GM23338 (cell line): ENCODE results near the gene MICAL3. TPM values are rescaled to one million over a fixed set of nuclear protein-coding genes. Genes with fewer than 3 reads are reported as not detected.

Experiments
- ATAC-seq: fragments of 200-7000 bp; cut with Tn5 transposase; 3 replicates; pipeline ENCODE4 v1.9.1; 2020
- DNase-seq: peaks from one replicate; pipeline ENCODE4 v3.0.0-alpha.2; 2015; ENCODE audit warnings: low spot score
- H2AFZ ChIP-seq: fragments of 200-600 bp; sonication (generic); 2 replicates; pipeline ENCODE4 v1.8.0; 2016; ENCODE audit warnings: antibody characterized with exemption, mild to moderate bottlenecking, moderate library complexity
- H3F3A ChIP-seq: fragments of 200-600 bp; sonication (generic); replicated peaks from 2 replicates; pipeline ENCODE4 v1.8.0; 2017; ENCODE audit warnings: antibody characterized with exemption, mixed run types, low read depth
- H3K27ac ChIP-seq: fragments of 200-600 bp; sonication (generic); 2 replicates; pipeline ENCODE4 v1.6.1; 2016; ENCODE audit warnings: low read depth
- H3K27me3 ChIP-seq: fragments of 200-600 bp; sonication (generic); 2 replicates; pipeline ENCODE4 v1.8.0; 2016; ENCODE audit warnings: mild to moderate bottlenecking, mixed run types, moderate library complexity; ENCODE audit not compliant: insufficient read depth
- H3K36me3 ChIP-seq: fragments of 200-600 bp; sonication (generic); 2 replicates; pipeline ENCODE4 v1.8.0; 2016; ENCODE audit warnings: mild to moderate bottlenecking; ENCODE audit not compliant: insufficient read depth
- H3K4me1 ChIP-seq: fragments of 200-600 bp; sonication (generic); 2 replicates; pipeline ENCODE4 v1.8.0; 2016; ENCODE audit warnings: mild to moderate bottlenecking, moderate library complexity; ENCODE audit not compliant: insufficient read depth
- H3K4me2 ChIP-seq: fragments of 200-600 bp; sonication (generic); 2 replicates; pipeline ENCODE4 v1.7.1; 2017; ENCODE audit warnings: mixed run types
- H3K4me3 ChIP-seq: fragments of 200-600 bp; sonication (generic); 2 replicates; pipeline ENCODE4 v1.6.1; 2016; ENCODE audit warnings: mixed run types
- H3K79me2 ChIP-seq: fragments of 200-600 bp; sonication (generic); replicated peaks from 2 replicates; pipeline ENCODE4 v1.8.0; 2017; ENCODE audit warnings: mild to moderate bottlenecking; ENCODE audit not compliant: insufficient read depth
- H3K9me2 ChIP-seq: fragments of 200-600 bp; sonication (generic); 2 replicates; pipeline ENCODE4 v1.8.0; 2017; ENCODE audit not compliant: insufficient read depth
- H4K20me1 ChIP-seq: fragments of 200-600 bp; sonication (generic); replicated peaks from 2 replicates; pipeline ENCODE4 v1.8.0; 2017; ENCODE audit warnings: mild to moderate bottlenecking; ENCODE audit not compliant: insufficient read depth
- H3K27ac Mint-ChIP-seq: 2 replicates; pipeline ENCODE4 v1.8.0; 2020; ENCODE audit warnings: inconsistent platforms, mild to moderate bottlenecking, moderate library complexity, mixed read lengths
- H3K27me3 Mint-ChIP-seq: 3 replicates; pipeline ENCODE4 v1.8.0; 2022; ENCODE audit warnings: low read depth, mild to moderate bottlenecking, moderate library complexity, mixed read lengths, inconsistent platforms; ENCODE audit not compliant: insufficient read depth, poor library complexity
- H3K36me3 Mint-ChIP-seq: 3 replicates; pipeline ENCODE4 v1.8.0; 2021; ENCODE audit warnings: low read depth, mild to moderate bottlenecking, inconsistent platforms, moderate library complexity, mixed read lengths
- H3K4me1 Mint-ChIP-seq: 3 replicates; pipeline ENCODE4 v1.8.0; 2020; ENCODE audit warnings: mild to moderate bottlenecking, inconsistent platforms, mixed read lengths
- H3K4me3 Mint-ChIP-seq: 3 replicates; pipeline ENCODE4 v1.8.0; 2021; ENCODE audit warnings: moderate library complexity, mild to moderate bottlenecking, inconsistent platforms, mixed read lengths
- H3K9me3 Mint-ChIP-seq: 3 replicates; pipeline ENCODE4 v1.8.0; 2020; ENCODE audit warnings: moderate library complexity, mild to moderate bottlenecking, inconsistent platforms, mixed read lengths
- ETS1 ChIP-seq: IDR thresholded peaks from 2 replicates; pipeline ENCODE4 v1.6.1; 2016; ENCODE audit warnings: antibody characterized with exemption
- polyA plus RNA-seq: library from polyadenylated mRNA; unstranded; fragments of >200 nt; fragmentation: Nextera tagmentation; extraction: Ambion mirVana; gene quantifications from 2 replicates; pipeline ENCODE4 v1.2.1, GENCODE V29; 2016
- total RNA-seq: library from RNA; depleted of rRNA; stranded (reverse); fragments of >200 nt; shearing (Covaris generic); gene quantifications from 2 replicates; pipeline ENCODE4 v1.2.3, GENCODE V29; 2014
- TF ChIP-seq, protein P1 (sequence below): fragments of 250-450 bp; sonication (Bioruptor Pico); IDR thresholded peaks from 2 replicates; pipeline ENCODE4 v1.5.0; 2020; ENCODE audit warnings: mild to moderate bottlenecking, moderate library complexity
- TF ChIP-seq, protein P2 (sequence below), 2 experiments: fragments of 200-600 bp in 1 of 2; sonication (generic) in 1 of 2; conservative IDR thresholded peaks; 2 replicates each; pipeline versions ENCODE4 v1.5.1 to v1.6.1; 2016 to 2017; ENCODE audit warnings: antibody characterized with exemption in 2 of 2, low read depth in 2 of 2, mild to moderate bottlenecking in 2 of 2, moderate library complexity in 1 of 2
- TF ChIP-seq, protein P3 (sequence below): IDR thresholded peaks from one replicate; pipeline ENCODE4 v1.6.1; 2018; ENCODE audit warnings: antibody characterized with exemption; ENCODE audit not compliant: unreplicated experiment

The MICAL3 gene
- total and polyA plus RNA-seq, 2 experiments from 2014 or later: 10.1 to 33.9 TPM

DNA sequence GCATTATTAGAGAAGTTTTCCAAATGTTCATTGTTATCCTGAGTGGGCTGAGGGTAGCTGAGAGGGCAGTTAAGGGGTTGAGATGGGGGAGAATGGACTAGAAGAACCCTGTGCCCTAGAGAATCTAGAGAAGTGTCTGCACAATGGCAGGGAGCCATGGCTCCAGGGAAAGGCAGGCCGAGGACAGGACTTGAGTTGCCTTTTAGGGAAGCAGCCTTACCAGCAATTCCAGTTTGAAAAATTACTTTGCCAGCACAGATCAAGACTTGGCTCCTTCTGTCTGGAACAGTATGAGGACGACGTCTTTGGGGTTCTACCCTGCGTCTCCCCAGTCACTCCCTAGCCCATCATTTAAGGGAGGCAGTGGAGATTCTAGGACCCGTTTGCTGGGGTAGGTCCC is 25.7 kb upstream of the MICAL3 start:
- TF ChIP-seq, protein P1, sequence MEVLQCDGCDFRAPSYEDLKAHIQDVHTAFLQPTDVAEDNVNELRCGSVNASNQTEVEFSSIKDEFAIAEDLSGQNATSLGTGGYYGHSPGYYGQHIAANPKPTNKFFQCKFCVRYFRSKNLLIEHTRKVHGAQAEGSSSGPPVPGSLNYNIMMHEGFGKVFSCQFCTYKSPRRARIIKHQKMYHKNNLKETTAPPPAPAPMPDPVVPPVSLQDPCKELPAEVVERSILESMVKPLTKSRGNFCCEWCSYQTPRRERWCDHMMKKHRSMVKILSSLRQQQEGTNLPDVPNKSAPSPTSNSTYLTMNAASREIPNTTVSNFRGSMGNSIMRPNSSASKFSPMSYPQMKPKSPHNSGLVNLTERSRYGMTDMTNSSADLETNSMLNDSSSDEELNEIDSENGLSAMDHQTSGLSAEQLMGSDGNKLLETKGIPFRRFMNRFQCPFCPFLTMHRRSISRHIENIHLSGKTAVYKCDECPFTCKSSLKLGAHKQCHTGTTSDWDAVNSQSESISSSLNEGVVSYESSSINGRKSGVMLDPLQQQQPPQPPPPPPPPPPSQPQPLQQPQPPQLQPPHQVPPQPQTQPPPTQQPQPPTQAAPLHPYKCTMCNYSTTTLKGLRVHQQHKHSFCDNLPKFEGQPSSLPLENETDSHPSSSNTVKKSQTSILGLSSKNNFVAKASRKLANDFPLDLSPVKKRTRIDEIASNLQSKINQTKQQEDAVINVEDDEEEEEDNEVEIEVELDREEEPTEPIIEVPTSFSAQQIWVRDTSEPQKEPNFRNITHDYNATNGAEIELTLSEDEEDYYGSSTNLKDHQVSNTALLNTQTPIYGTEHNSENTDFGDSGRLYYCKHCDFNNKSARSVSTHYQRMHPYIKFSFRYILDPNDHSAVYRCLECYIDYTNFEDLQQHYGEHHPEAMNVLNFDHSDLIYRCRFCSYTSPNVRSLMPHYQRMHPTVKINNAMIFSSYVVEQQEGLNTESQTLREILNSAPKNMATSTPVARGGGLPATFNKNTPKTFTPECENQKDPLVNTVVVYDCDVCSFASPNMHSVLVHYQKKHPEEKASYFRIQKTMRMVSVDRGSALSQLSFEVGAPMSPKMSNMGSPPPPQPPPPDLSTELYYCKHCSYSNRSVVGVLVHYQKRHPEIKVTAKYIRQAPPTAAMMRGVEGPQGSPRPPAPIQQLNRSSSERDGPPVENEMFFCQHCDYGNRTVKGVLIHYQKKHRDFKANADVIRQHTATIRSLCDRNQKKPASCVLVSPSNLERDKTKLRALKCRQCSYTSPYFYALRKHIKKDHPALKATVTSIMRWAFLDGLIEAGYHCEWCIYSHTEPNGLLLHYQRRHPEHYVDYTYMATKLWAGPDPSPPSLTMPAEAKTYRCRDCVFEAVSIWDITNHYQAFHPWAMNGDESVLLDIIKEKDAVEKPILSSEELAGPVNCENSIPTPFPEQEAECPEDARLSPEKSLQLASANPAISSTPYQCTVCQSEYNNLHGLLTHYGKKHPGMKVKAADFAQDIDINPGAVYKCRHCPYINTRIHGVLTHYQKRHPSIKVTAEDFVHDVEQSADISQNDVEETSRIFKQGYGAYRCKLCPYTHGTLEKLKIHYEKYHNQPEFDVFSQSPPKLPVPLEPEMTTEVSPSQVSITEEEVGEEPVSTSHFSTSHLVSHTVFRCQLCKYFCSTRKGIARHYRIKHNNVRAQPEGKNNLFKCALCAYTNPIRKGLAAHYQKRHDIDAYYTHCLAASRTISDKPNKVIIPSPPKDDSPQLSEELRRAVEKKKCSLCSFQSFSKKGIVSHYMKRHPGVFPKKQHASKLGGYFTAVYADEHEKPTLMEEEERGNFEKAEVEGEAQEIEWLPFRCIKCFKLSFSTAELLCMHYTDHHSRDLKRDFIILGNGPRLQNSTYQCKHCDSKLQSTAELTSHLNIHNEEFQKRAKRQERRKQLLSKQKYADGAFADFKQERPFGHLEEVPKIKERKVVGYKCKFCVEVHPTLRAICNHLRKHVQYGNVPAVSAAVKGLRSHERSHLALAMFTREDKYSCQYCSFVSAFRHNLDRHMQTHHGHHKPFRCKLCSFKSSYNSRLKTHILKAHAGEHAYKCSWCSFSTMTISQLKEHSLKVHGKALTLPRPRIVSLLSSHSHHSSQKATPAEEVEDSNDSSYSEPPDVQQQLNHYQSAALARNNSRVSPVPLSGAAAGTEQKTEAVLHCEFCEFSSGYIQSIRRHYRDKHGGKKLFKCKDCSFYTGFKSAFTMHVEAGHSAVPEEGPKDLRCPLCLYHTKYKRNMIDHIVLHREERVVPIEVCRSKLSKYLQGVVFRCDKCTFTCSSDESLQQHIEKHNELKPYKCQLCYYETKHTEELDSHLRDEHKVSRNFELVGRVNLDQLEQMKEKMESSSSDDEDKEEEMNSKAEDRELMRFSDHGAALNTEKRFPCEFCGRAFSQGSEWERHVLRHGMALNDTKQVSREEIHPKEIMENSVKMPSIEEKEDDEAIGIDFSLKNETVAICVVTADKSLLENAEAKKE: no peak
- TF ChIP-seq, protein P2, sequence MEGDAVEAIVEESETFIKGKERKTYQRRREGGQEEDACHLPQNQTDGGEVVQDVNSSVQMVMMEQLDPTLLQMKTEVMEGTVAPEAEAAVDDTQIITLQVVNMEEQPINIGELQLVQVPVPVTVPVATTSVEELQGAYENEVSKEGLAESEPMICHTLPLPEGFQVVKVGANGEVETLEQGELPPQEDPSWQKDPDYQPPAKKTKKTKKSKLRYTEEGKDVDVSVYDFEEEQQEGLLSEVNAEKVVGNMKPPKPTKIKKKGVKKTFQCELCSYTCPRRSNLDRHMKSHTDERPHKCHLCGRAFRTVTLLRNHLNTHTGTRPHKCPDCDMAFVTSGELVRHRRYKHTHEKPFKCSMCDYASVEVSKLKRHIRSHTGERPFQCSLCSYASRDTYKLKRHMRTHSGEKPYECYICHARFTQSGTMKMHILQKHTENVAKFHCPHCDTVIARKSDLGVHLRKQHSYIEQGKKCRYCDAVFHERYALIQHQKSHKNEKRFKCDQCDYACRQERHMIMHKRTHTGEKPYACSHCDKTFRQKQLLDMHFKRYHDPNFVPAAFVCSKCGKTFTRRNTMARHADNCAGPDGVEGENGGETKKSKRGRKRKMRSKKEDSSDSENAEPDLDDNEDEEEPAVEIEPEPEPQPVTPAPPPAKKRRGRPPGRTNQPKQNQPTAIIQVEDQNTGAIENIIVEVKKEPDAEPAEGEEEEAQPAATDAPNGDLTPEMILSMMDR (conservative IDR thresholded peaks at IDR 0.05; ENCODE audit: low read depth in 2 of 2): no peak
- TF ChIP-seq ETS1: no peak
- TF ChIP-seq, protein P3, sequence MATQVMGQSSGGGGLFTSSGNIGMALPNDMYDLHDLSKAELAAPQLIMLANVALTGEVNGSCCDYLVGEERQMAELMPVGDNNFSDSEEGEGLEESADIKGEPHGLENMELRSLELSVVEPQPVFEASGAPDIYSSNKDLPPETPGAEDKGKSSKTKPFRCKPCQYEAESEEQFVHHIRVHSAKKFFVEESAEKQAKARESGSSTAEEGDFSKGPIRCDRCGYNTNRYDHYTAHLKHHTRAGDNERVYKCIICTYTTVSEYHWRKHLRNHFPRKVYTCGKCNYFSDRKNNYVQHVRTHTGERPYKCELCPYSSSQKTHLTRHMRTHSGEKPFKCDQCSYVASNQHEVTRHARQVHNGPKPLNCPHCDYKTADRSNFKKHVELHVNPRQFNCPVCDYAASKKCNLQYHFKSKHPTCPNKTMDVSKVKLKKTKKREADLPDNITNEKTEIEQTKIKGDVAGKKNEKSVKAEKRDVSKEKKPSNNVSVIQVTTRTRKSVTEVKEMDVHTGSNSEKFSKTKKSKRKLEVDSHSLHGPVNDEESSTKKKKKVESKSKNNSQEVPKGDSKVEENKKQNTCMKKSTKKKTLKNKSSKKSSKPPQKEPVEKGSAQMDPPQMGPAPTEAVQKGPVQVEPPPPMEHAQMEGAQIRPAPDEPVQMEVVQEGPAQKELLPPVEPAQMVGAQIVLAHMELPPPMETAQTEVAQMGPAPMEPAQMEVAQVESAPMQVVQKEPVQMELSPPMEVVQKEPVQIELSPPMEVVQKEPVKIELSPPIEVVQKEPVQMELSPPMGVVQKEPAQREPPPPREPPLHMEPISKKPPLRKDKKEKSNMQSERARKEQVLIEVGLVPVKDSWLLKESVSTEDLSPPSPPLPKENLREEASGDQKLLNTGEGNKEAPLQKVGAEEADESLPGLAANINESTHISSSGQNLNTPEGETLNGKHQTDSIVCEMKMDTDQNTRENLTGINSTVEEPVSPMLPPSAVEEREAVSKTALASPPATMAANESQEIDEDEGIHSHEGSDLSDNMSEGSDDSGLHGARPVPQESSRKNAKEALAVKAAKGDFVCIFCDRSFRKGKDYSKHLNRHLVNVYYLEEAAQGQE: no peak
- Histone ChIP-seq H3K4me1 (no peaks in the 10 kb centered on the region), H3K36me3 (no peaks in the 10 kb centered on the region), H3K27me3 (no peaks in the 10 kb centered on the region), H3K79me2 (no peaks in the 10 kb centered on the region), H4K20me1 (no peaks in the 10 kb centered on the region), H3F3A (no peaks in the 10 kb centered on the region), H2AFZ (no peak overlapping the region), H3K9me2 (no peaks in the 10 kb centered on the region), H3K4me3 (no peak overlapping the region), H3K27ac (no peak overlapping the region), H3K4me2 (no peak overlapping the region)
- no peak overlapping the region for H3K4me3 Mint-ChIP-seq
- no peak overlapping the region for H3K27ac Mint-ChIP-seq
- H3K27me3 Mint-ChIP-seq: peaks cover 22% of the 10 kb centered on the region
- H3K36me3 Mint-ChIP-seq: no peaks in the 10 kb centered on the region; the same call in 2 of the 3 replicates
- peaks cover 8% of the 10 kb centered on the region for H3K9me3 Mint-ChIP-seq
- ATAC-seq (no peak), DNase-seq (no peak)
- H3K4me1 Mint-ChIP-seq: no peaks in the 10 kb centered on the region; the same call in 2 of the 3 replicates
